GM19463 (cell line): ENCODE measurements around the gene SVOP.
"Not testable (repeated sequence)": the region's sequence is repeated elsewhere in the genome, so short reads cannot be mapped to it uniquely, and the experiment has no call there.

Source experiments
- ATAC-seq: cut with Tn5 transposase; IDR thresholded peaks from one replicate; pipeline ENCODE4 v1.9.1; 2021; ENCODE audit warnings: mild to moderate bottlenecking, moderate library complexity; ENCODE audit not compliant: unreplicated experiment

SVOP gene

GRCh38 chr12:108896336-108896735, 124.5 kb downstream of the SVOP start:
- no peak for ATAC-seq

DNA sequence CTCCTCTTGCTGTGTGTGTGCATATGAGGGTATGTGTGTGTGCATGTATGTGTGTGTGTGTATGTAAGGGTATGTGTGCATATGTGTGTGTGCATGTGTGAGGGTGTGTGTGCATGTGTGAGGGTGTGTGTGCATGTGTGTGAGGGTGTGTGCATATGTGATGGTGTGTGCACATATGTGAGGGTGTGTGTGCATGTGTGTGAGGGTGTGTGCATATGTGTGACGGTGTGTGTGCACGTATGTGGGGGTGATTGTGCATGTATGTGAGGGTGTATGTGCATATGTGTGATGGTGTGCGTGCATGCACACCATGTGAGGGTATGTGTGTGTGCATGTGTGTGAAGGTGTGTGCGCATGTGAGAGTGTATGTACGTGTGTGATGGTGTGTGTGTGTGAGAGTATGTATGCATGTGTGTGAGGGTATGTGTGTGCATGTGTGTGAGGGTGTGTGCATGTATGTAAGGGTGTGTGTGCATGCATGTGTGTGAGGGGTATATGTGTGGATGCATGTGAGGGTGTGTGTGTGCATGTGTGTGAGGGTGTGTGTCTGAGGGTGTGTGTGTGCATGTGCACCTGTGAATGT, 125.6 kb downstream of the SVOP start:
- no peak for ATAC-seq

DNA sequence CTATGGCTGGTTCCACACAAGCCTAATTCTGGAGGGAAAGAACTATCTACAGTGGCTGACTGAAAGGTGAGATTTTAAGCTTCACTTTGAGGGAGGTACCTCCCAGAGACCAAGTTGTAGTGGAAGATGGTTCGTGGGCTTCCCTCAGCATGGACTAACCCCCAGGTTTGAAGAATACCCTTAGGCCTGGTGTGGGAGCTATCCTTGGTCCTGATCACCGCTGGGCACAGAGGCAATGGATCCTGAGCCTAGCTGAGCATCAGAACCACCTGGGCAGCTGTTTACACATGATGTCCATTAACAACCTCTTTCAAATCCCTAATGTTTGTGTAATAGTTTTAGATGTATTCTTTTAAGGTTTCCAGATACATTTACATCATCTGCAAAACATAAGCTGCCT, 130.7 kb downstream of the SVOP start:
- ATAC-seq = no peak

DNA sequence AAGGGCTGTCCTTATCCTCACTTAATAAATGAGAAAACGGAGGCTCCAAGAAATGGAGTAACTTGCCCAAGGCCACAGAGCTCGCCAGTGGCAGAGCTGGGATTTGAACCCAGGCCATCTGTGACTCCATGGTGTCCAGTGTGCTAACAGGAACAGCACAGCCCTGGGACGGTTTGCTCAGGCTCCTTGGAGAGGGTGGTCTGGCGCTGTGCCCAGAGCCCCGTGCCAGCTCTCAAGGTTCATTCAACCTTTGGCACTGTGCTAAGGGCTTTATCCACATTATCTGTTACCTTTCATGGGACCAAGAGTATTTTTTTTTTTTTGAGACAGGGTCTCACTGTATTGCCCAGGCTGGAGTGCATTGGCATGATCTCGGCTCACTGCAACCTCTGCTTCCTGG, 132.8 kb downstream of the SVOP start:
- no peak for ATAC-seq

GRCh38 chr12:108886873-108887629, 133.8 kb downstream of the SVOP start:
- no peak for ATAC-seq

- ATAC-seq = no peak
Measured at GRCh38 chr12:108884116-108885012, 136.5 kb downstream of the SVOP start.

- ATAC-seq = no peak
Measured at GRCh38 chr12:108881953-108882352, 138.9 kb downstream of the SVOP start.

- no peak for ATAC-seq
Measured at GRCh38 chr12:108879615-108880254, 141.1 kb downstream of the SVOP start, which contains the start of gene DAO. DAO (plus strand) TSS chr12:108880092; CDS start chr12:108885007, 4,915 bp downstream.

GRCh38 chr12:108876550-108876949, 144.3 kb downstream of the SVOP start:
- no peak for ATAC-seq

DNA sequence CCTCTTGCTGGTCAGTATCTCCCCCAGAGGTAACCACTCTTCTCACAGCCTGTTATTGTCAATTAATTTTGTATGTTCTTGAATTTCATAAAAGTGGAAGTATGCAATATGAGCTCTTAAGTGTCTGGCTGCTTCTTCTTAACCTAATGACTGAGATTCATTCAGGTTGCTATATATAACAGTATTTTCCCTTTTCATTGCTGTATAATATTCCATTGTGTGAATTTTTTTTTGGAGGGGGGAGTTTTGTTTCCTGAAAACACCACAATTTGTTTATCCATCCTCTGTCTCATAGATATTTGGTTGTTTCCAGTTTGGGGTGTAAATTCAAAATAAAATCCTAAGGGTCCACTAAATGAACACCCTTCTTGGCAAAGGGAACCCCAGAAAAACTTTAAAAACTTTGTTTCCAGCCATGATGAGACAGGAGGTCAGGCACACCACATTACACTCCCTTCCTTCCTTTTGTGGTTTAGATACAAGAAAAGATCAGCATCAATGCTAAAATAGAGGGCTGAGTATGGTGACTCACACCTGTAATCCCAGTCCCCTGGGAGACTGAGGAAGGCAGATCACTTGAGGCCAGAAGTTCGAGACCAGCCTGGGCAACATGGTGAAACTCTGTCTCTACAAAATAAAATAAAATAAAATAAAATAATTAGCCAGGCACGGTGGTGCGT, 145.0 kb downstream of the SVOP start:
- no peak for ATAC-seq

DNA sequence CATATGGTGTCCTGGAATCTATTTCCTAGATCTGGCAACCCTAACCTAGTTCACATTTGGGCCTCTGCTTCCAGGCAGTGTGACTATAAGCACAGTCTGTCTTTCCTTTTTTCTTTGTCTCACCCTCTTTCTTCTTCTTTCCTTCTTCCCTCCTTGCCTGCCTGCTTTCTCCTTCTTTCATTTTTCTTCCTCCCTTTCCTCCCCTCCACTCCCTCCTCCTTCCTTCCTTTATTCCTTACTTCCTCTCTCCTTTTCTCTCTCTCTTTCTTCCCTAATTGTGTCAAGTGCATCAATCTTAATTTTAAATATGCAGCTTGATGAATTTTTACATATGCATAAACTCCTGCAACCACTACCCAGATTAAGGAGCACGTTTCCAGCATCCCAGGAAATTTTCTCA, 145.6 kb downstream of the SVOP start:
- ATAC-seq = no peak

- ATAC-seq = no peak
Measured at GRCh38 chr12:108868781-108869180, 152.1 kb downstream of the SVOP start.

DNA sequence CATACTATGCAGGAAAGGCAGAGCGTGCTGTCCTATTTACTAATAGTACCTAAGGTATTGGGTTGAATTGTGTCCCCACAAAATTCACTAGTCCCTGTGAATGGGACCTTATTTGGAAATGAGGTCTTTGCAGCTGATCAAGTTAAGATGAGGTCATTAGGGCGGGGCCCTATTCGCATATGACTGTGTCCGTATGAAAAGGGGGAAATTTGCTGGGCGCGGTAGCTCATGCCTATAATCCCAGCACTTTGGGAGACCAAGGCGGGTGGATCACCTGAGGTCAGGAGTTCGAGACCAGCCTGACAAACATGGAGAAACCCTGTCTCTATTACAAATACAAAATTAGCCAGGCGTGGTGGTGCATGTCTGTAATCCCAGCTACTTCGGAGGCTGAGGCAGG, 154.8 kb downstream of the SVOP start:
- not testable (repeated sequence) for ATAC-seq

- ATAC-seq = no peak
Measured at GRCh38 chr12:108865169-108865568, 155.7 kb downstream of the SVOP start.

- ATAC-seq = no peak
Measured at GRCh38 chr12:108862588-108862959, 158.3 kb downstream of the SVOP start.

- ATAC-seq = no peak
Measured at GRCh38 chr12:108861878-108862587, 158.8 kb downstream of the SVOP start.

DNA sequence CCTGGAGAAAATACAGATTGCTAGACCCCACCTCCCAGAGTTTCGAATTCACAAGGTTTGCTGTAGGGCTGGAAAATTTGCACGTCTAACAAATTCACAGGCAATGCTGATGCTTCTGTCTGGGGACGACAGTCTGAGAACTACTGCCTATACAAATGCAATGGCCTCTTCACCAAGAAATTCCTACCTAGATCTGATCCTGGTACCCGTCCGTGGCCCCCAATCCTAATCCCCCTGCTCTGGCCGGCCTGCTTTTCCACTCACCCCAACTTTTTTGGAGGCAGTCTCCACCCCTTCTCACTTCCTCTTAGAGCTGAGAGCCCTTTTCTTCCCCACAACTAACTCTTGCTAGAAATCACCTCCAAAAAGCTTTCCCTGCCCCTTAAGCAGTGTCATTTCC, 160.4 kb downstream of the SVOP start:
- ATAC-seq = no peak

GRCh38 chr12:108859923-108860291, 161.0 kb downstream of the SVOP start:
- no peak for ATAC-seq

DNA sequence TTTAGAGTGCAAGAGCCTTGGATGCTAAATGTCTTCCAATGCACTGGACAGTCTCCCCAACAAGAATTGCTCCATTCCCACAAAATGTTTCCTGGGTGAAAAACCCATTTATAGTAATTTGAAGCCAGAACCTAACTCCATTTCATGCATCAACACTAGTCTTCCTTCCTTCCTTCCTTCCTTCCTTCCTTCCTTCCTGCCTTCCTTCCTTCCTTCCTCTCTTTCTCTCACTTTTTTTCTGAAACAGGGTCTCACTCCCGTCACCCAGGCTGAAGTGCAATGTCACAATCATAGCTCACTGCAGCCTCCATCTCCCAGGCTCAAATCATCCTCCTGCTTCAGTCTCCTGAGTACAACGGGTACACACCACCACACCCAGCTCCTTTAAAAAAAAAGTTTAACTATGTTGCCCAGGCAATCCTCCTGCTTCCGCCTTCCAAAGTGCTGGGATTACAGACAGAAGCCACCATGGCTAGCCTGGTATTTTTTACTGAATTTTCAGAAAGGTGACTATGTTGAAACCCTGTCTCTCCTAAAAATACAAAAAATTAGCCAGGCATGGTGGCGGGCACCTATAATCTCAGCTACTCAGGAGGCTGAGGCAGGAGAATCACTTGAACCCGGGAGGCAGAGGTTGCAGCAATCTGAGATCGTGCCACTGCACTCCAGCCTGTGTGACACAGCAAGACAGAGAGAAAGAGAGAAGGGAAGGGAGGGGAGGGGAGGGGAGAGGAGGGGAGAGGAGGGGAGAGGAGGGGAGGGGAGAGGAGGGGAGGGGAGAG, 161.5 kb downstream of the SVOP start:
- not testable (repeated sequence) for ATAC-seq
